NCI-H748 treated with DMSO at 0.1 percent for 48 hours (cell line): ENCODE results near the gene SIRT2.
"Not testable (repeated sequence)": the region's sequence is repeated elsewhere in the genome, so short reads cannot be mapped to it uniquely, and the experiment has no call there.

Source experiments
- DNase-seq: peaks from one replicate; lab custom pipeline; 2025; lab: John Stamatoyannopoulos, UW

The SIRT2 gene

GRCh38 chr19:38829203-38829602, 70.2 kb downstream of the SIRT2 start:
- DNase-seq, result not testable (repeated sequence)
